ENCODE data around the gene UNC5B. TPM values are rescaled to one million over a fixed set of nuclear protein-coding genes. Genes with fewer than 3 reads are reported as not detected.

Gene UNC5B
- total RNA-seq, 1 donor from 2014 or later, result not detected

DNA sequence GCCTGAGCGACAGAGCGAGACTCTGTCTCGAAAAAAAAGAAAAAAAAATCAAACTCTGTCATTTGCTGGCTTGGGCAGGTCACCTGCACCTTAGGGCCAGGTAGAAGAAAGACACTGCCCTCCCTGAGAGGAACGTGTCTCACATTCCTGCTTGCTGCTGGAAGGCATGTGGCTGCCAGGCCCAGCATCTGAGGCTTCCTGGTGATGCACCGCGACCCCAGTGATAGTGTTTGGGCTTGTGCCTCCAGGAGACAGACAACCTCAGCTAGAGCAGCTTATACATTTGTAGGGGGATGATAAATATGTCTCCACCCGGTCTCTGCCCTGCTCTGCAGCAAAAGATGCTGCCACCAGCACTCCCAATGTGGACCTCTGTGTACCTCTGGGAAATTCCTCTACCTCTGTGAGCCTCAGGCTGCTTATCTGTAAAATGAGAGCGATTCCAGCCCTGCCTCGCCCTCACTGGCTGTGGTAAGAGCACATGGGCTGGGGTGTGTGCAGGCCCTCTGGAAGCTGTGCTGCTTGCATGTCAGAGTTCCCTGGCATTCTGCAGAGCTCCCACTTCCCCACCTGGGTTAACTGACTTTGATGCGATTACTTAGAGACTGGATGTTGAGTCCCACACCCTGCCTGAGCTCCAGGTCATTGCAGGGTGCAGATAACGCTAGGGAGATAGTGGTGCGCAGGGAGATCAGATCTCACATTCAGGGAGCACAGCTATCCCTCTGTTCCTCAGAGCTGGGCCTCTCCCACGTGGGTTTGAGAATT lies 126.5 kb downstream of the UNC5B start:
- intact Hi-C loops (cut with micrococcal nuclease), result no loop called here

GRCh38 chr10:71339796-71340589 lies 127.6 kb downstream of the UNC5B start:
- ChIA-PET POLR2A (no interaction called here), CTCF (no interaction called here)
- H3K27me3 Mint-ChIP-seq, result no peaks in the 10 kb centered on the region
- H3K27ac Mint-ChIP-seq, result no peak overlapping the region
- ATAC-seq (ENCODE audit: low read depth) (no peak), DNase-seq (no peak)
- no peaks in the 10 kb centered on the region for H3K4me1 Mint-ChIP-seq
- H3K9me3 Mint-ChIP-seq, result no peaks in the 10 kb centered on the region
- no peak overlapping the region for H3K4me3 Mint-ChIP-seq
- TF ChIP-seq, protein P1, sequence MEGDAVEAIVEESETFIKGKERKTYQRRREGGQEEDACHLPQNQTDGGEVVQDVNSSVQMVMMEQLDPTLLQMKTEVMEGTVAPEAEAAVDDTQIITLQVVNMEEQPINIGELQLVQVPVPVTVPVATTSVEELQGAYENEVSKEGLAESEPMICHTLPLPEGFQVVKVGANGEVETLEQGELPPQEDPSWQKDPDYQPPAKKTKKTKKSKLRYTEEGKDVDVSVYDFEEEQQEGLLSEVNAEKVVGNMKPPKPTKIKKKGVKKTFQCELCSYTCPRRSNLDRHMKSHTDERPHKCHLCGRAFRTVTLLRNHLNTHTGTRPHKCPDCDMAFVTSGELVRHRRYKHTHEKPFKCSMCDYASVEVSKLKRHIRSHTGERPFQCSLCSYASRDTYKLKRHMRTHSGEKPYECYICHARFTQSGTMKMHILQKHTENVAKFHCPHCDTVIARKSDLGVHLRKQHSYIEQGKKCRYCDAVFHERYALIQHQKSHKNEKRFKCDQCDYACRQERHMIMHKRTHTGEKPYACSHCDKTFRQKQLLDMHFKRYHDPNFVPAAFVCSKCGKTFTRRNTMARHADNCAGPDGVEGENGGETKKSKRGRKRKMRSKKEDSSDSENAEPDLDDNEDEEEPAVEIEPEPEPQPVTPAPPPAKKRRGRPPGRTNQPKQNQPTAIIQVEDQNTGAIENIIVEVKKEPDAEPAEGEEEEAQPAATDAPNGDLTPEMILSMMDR (IDR thresholded peaks at IDR 0.05), result no peak
- intact Hi-C loops (cut with micrococcal nuclease), result no loop called here
- H3K36me3 Mint-ChIP-seq (ENCODE audit: low read depth), result peaks cover 19% of the 10 kb centered on the region

More for the DNA sequence above, 126.5 kb downstream of the UNC5B start:
- peaks cover 19% of the 10 kb centered on the region for H3K36me3 Mint-ChIP-seq (ENCODE audit: low read depth)
- no peaks in the 10 kb centered on the region for H3K9me3 Mint-ChIP-seq
- ATAC-seq (ENCODE audit: low read depth) (no peak), DNase-seq (no peak)
- no peak overlapping the region for H3K4me3 Mint-ChIP-seq
- ChIA-PET CTCF (interaction anchor here (0.8 kb wide), 1 partner anchor 19 kb away, joined by 3 read pairs; the partner anchor contains the start of gene SLC29A3), POLR2A (interaction anchor here (0.6 kb wide), 1 partner anchor 107 kb away, joined by 3 read pairs; no protein-coding TSS in a partner anchor)
- peaks cover 1% of the 10 kb centered on the region for H3K4me1 Mint-ChIP-seq
- H3K27me3 Mint-ChIP-seq, result no peaks in the 10 kb centered on the region
- H3K27ac Mint-ChIP-seq, result no peak overlapping the region
- TF ChIP-seq, protein P1 (IDR thresholded peaks at IDR 0.05), result no peak

DNA sequence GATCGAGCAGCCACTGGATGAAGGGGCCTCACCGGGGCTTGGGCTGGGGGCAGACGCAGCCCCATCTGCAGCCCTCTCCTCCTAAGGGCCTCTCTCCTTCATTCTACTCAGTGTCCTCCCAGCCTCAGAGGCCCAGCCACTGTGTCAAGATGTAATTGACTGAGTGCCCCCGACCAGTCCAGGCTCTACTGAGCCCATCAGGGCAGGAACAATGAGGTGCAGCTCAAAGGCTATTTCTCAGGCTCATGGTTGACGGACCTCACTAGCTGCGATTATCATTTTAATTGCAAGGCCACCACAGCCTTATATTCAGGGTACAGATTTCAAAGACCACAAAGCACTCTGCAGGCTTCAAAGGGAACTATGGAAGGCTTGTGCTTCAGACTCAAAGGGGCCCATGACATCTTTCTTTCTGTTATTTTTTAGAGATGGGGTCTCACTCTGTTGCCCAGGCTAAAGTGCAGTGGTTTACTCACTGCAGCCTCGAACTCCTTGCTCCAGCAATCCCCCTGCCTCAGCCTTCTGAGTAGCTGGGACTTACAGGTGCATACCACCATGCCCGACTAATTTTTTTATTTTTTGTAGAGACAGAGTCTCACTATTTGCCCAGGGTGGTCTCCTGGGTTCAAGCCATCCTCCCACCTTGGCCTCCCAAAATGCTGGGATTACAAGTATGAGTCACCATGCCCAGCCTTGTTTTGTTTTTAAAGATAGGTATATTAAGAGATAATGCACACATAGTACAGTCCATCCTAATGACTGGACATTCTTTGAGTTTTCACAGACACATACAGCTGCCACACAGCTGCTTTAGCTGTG lies 130.4 kb downstream of the UNC5B start:
- no peak for ATAC-seq (ENCODE audit: low read depth)
- TF ChIP-seq, protein P1 (IDR thresholded peaks at IDR 0.05), result no peak
- no peaks in the 10 kb centered on the region for H3K4me1 Mint-ChIP-seq
- POLR2A ChIA-PET, result interaction anchor here (0.6 kb wide), 1 partner anchor 1113 kb away, joined by 4 read pairs; no protein-coding TSS in a partner anchor
- H3K27ac Mint-ChIP-seq, result no peak overlapping the region
- no peaks in the 10 kb centered on the region for H3K9me3 Mint-ChIP-seq
- intact Hi-C loops (cut with micrococcal nuclease), result no loop called here
- no peak for DNase-seq
- CTCF ChIA-PET, result no interaction called here
- peaks cover 18% of the 10 kb centered on the region for H3K36me3 Mint-ChIP-seq (ENCODE audit: low read depth)
- H3K4me3 Mint-ChIP-seq, result no peak overlapping the region
- no peaks in the 10 kb centered on the region for H3K27me3 Mint-ChIP-seq

GRCh38 chr10:71343392-71343773 lies 131.0 kb downstream of the UNC5B start:
- no peaks in the 10 kb centered on the region for H3K4me1 Mint-ChIP-seq
- no peaks in the 10 kb centered on the region for H3K9me3 Mint-ChIP-seq
- peaks cover 15% of the 10 kb centered on the region for H3K36me3 Mint-ChIP-seq (ENCODE audit: low read depth)
- TF ChIP-seq, protein P1 (IDR thresholded peaks at IDR 0.05), result no peak
- POLR2A ChIA-PET, result no interaction called here
- H3K27ac Mint-ChIP-seq, result no peak overlapping the region
- ATAC-seq (ENCODE audit: low read depth) (no peak), DNase-seq (no peak)
- no peak overlapping the region for H3K4me3 Mint-ChIP-seq
- H3K27me3 Mint-ChIP-seq, result no peaks in the 10 kb centered on the region
- CTCF ChIA-PET, result interaction anchor here (1.0 kb wide), 1 partner anchor 41 kb away, joined by 3 read pairs; no protein-coding TSS in a partner anchor
- intact Hi-C loops (cut with micrococcal nuclease), result no loop called here

Data from activated B cell treated with CpG ODN at 0.5 μM for 24 hours (primary cell).